Calu3 (cell line): Measurements from ENCODE around the gene PINK1. TPM values are rescaled to one million over a fixed set of nuclear protein-coding genes. Genes with fewer than 3 reads are reported as not detected.

Experiments used
- BruUV-seq: library from RNA; stranded (reverse); fragments of 400-500 nt; replicated peaks from 2 replicates; lab custom pipeline; 2021; lab: Mats Ljungman, UMichigan
- CTCF ChIA-PET: fragments of 300-600 bp; sonication (Branson Sonifier 250); formaldehyde crosslinking; loops from one replicate; lab custom pipeline; 2022; ENCODE audit warnings: antibody characterized with exemption; lab: Charles Lee
- DNase-seq: peaks from one replicate; pipeline ENCODE4 v3.0.0; 2022
- H3K27ac Mint-ChIP-seq: one replicate; pipeline ENCODE4 v1.8.0; 2022; ENCODE audit warnings: mixed read lengths; ENCODE audit not compliant: unreplicated experiment
- H3K27me3 Mint-ChIP-seq: one replicate; pipeline ENCODE4 v1.8.0; 2022; ENCODE audit warnings: mixed read lengths; ENCODE audit not compliant: unreplicated experiment
- H3K36me3 Mint-ChIP-seq: one replicate; pipeline ENCODE4 v1.8.0; 2022; ENCODE audit warnings: mild to moderate bottlenecking, moderate library complexity, mixed read lengths; ENCODE audit not compliant: insufficient read depth, unreplicated experiment
- H3K4me1 Mint-ChIP-seq: one replicate; pipeline ENCODE4 v1.8.0; 2022; ENCODE audit warnings: mild to moderate bottlenecking, low read depth, mixed read lengths; ENCODE audit not compliant: unreplicated experiment
- H3K4me3 Mint-ChIP-seq: one replicate; pipeline ENCODE4 v1.8.0; 2022; ENCODE audit warnings: mild to moderate bottlenecking, low read depth, moderate library complexity, mixed read lengths; ENCODE audit not compliant: unreplicated experiment
- H3K9me3 Mint-ChIP-seq: one replicate; pipeline ENCODE4 v1.8.0; 2022; ENCODE audit warnings: low read depth, mixed read lengths; ENCODE audit not compliant: unreplicated experiment
- intact Hi-C: fragments of 100-400 bp; cut with micrococcal nuclease; formaldehyde crosslinking; loops from one replicate; pipeline ENCODE4 v1.10.0; 2022; ENCODE audit not compliant: unreplicated experiment
- total RNA-seq: library from RNA; stranded (reverse); gene quantifications from 2 replicates; pipeline ENCODE4 v1.2.3, GENCODE V29; 2022
- TF ChIP-seq, protein P1 (sequence below): fragments of 200-600 bp; IDR thresholded peaks from one replicate; pipeline ENCODE4 v1.8.0; 2022; ENCODE audit warnings: antibody characterized with exemption; ENCODE audit not compliant: unreplicated experiment

The PINK1 gene
- total RNA-seq, 1 experiment from 2014 or later = 11.2 TPM

- CTCF ChIA-PET = no interaction called here
- no peaks in the 10 kb centered on the region for H3K27me3 Mint-ChIP-seq
- TF ChIP-seq, protein P1, sequence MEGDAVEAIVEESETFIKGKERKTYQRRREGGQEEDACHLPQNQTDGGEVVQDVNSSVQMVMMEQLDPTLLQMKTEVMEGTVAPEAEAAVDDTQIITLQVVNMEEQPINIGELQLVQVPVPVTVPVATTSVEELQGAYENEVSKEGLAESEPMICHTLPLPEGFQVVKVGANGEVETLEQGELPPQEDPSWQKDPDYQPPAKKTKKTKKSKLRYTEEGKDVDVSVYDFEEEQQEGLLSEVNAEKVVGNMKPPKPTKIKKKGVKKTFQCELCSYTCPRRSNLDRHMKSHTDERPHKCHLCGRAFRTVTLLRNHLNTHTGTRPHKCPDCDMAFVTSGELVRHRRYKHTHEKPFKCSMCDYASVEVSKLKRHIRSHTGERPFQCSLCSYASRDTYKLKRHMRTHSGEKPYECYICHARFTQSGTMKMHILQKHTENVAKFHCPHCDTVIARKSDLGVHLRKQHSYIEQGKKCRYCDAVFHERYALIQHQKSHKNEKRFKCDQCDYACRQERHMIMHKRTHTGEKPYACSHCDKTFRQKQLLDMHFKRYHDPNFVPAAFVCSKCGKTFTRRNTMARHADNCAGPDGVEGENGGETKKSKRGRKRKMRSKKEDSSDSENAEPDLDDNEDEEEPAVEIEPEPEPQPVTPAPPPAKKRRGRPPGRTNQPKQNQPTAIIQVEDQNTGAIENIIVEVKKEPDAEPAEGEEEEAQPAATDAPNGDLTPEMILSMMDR = no peak
- H3K36me3 Mint-ChIP-seq = peaks cover 61% of the 10 kb centered on the region
- H3K9me3 Mint-ChIP-seq = no peaks in the 10 kb centered on the region
- peaks cover 3% of the 10 kb centered on the region for H3K4me1 Mint-ChIP-seq
- intact Hi-C loops = no loop called here
- no peak for DNase-seq
- BruUV-seq = no TSS peak
- H3K4me3 Mint-ChIP-seq = no peak overlapping the region
- no peak overlapping the region for H3K27ac Mint-ChIP-seq
Observed at GRCh38 chr1:20654104-20654690, 20.9 kb downstream of the PINK1 start.

GRCh38 chr1:20657024-20657423, 23.8 kb downstream of the PINK1 start:
- Mint-ChIP-seq H3K4me1 (peaks cover 14% of the 10 kb centered on the region), H3K27ac (no peak overlapping the region), H3K4me3 (no peak overlapping the region), H3K9me3 (no peaks in the 10 kb centered on the region), H3K36me3 (peaks cover 62% of the 10 kb centered on the region), H3K27me3 (no peaks in the 10 kb centered on the region)
- DNase-seq = no peak
- intact Hi-C loops = no loop called here
- no TSS peak for BruUV-seq
- CTCF ChIA-PET = no interaction called here
- TF ChIP-seq, protein P1 = no peak

GRCh38 chr1:20658166-20658915, 25.1 kb downstream of the PINK1 start:
- CTCF ChIA-PET = no interaction called here
- no peak overlapping the region for H3K4me3 Mint-ChIP-seq
- H3K4me1 Mint-ChIP-seq = peaks cover 22% of the 10 kb centered on the region
- DNase-seq = no peak
- BruUV-seq = no TSS peak
- no peaks in the 10 kb centered on the region for H3K9me3 Mint-ChIP-seq
- TF ChIP-seq, protein P1 = no peak
- H3K27ac Mint-ChIP-seq = no peak overlapping the region
- H3K27me3 Mint-ChIP-seq = no peaks in the 10 kb centered on the region
- H3K36me3 Mint-ChIP-seq = peaks cover 64% of the 10 kb centered on the region
- intact Hi-C loops = no loop called here

- Mint-ChIP-seq H3K27me3 (no peaks in the 10 kb centered on the region), H3K36me3 (peaks cover 52% of the 10 kb centered on the region), H3K9me3 (no peaks in the 10 kb centered on the region), H3K4me1 (peaks cover 22% of the 10 kb centered on the region), H3K4me3 (peak overlapping the region; percentile 89), H3K27ac (peak overlapping the region; percentile 66)
- CTCF ChIA-PET = interaction anchor here (0.6 kb wide), 1 partner anchor 1295 kb away, joined by 3 read pairs; no protein-coding TSS in a partner anchor
- TF ChIP-seq, protein P1 = no peak
- no TSS peak for BruUV-seq
- intact Hi-C loops = no loop called here
- no peak for DNase-seq
Observed at GRCh38 chr1:20660363-20660762, 27.1 kb downstream of the PINK1 start.
